ENCODE results near the gene NEAT1. TPM values are rescaled to one million over a fixed set of nuclear protein-coding genes. Genes with fewer than 3 reads are reported as not detected.

The NEAT1 gene
- polyA plus RNA-seq, 1 donor from 2014 or later = 4.2 TPM

- TF ChIP-seq SMC3 (conservative IDR thresholded peaks at IDR 0.05; ENCODE audit: poor library complexity) = no peak
- H4K20me1 ChIP-seq (ENCODE audit: insufficient read depth) = no peaks in the 10 kb centered on the region
- H3K27ac ChIP-seq (ENCODE audit: low read length) = no peak overlapping the region
- no peak overlapping the region for H3K4me2 ChIP-seq (ENCODE audit: low read length)
- H3K36me3 ChIP-seq (ENCODE audit: insufficient read depth, low read length) = no peaks in the 10 kb centered on the region
- no peak overlapping the region for H3K9ac ChIP-seq (ENCODE audit: low read length)
- H3F3A ChIP-seq (ENCODE audit: insufficient read depth, low read length, poor library complexity, severe bottlenecking) = no peaks in the 10 kb centered on the region
- no peaks in the 10 kb centered on the region for H3K9me3 ChIP-seq (ENCODE audit: low read length)
- no peaks in the 10 kb centered on the region for H3K9me2 ChIP-seq (ENCODE audit: insufficient read depth, low read length)
- H3K79me2 ChIP-seq (replicated peaks; ENCODE audit: insufficient read depth, low read length) = peaks cover 1% of the 10 kb centered on the region
- H2AFZ ChIP-seq (ENCODE audit: low read depth, low read length) = no peak overlapping the region
- H3K27me3 ChIP-seq (ENCODE audit: insufficient read depth, low read depth, low read length) = no peaks in the 10 kb centered on the region
- H3K4me3 ChIP-seq (ENCODE audit: low read length) = no peak overlapping the region
Observed at GRCh38 chr11:65434667-65435410, 12.2 kb downstream of the NEAT1 start.

GRCh38 chr11:65435411-65435931, 12.9 kb downstream of the NEAT1 start:
- TF ChIP-seq TAF1 (IDR thresholded peaks at IDR 0.05; ENCODE audit: low read depth) (no peak), SMC3 (conservative IDR thresholded peaks at IDR 0.05; ENCODE audit: poor library complexity) (no peak), POLR2AphosphoS5 (IDR thresholded peaks at IDR 0.05) (no peak), MXI1 (conservative IDR thresholded peaks at IDR 0.05; ENCODE audit: poor library complexity, severe bottlenecking) (no peak), RAD21 (conservative IDR thresholded peaks at IDR 0.05) (no peak)
- TF ChIP-seq, protein P1, sequence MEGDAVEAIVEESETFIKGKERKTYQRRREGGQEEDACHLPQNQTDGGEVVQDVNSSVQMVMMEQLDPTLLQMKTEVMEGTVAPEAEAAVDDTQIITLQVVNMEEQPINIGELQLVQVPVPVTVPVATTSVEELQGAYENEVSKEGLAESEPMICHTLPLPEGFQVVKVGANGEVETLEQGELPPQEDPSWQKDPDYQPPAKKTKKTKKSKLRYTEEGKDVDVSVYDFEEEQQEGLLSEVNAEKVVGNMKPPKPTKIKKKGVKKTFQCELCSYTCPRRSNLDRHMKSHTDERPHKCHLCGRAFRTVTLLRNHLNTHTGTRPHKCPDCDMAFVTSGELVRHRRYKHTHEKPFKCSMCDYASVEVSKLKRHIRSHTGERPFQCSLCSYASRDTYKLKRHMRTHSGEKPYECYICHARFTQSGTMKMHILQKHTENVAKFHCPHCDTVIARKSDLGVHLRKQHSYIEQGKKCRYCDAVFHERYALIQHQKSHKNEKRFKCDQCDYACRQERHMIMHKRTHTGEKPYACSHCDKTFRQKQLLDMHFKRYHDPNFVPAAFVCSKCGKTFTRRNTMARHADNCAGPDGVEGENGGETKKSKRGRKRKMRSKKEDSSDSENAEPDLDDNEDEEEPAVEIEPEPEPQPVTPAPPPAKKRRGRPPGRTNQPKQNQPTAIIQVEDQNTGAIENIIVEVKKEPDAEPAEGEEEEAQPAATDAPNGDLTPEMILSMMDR (IDR thresholded peaks at IDR 0.05; ENCODE audit: poor library complexity, severe bottlenecking) = no peak
- TF ChIP-seq, protein P2, sequence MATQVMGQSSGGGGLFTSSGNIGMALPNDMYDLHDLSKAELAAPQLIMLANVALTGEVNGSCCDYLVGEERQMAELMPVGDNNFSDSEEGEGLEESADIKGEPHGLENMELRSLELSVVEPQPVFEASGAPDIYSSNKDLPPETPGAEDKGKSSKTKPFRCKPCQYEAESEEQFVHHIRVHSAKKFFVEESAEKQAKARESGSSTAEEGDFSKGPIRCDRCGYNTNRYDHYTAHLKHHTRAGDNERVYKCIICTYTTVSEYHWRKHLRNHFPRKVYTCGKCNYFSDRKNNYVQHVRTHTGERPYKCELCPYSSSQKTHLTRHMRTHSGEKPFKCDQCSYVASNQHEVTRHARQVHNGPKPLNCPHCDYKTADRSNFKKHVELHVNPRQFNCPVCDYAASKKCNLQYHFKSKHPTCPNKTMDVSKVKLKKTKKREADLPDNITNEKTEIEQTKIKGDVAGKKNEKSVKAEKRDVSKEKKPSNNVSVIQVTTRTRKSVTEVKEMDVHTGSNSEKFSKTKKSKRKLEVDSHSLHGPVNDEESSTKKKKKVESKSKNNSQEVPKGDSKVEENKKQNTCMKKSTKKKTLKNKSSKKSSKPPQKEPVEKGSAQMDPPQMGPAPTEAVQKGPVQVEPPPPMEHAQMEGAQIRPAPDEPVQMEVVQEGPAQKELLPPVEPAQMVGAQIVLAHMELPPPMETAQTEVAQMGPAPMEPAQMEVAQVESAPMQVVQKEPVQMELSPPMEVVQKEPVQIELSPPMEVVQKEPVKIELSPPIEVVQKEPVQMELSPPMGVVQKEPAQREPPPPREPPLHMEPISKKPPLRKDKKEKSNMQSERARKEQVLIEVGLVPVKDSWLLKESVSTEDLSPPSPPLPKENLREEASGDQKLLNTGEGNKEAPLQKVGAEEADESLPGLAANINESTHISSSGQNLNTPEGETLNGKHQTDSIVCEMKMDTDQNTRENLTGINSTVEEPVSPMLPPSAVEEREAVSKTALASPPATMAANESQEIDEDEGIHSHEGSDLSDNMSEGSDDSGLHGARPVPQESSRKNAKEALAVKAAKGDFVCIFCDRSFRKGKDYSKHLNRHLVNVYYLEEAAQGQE (IDR thresholded peaks at IDR 0.05; ENCODE audit: borderline replicate concordance) = no peak
- no peak overlapping the region for H2AFZ ChIP-seq (ENCODE audit: low read depth, low read length)
- H3K36me3 ChIP-seq (ENCODE audit: insufficient read depth, low read length) = no peaks in the 10 kb centered on the region
- H3F3A ChIP-seq (ENCODE audit: insufficient read depth, low read length, poor library complexity, severe bottlenecking) = no peaks in the 10 kb centered on the region
- H3K9me2 ChIP-seq (ENCODE audit: insufficient read depth, low read length) = no peaks in the 10 kb centered on the region
- H3K27ac ChIP-seq (ENCODE audit: low read length) = no peak overlapping the region
- H3K4me2 ChIP-seq (ENCODE audit: low read length) = no peak overlapping the region
- H3K9ac ChIP-seq (ENCODE audit: low read length) = no peak overlapping the region
- no peaks in the 10 kb centered on the region for H3K9me3 ChIP-seq (ENCODE audit: low read length)
- no peaks in the 10 kb centered on the region for H3K79me2 ChIP-seq (replicated peaks; ENCODE audit: insufficient read depth, low read length)
- no peaks in the 10 kb centered on the region for H4K20me1 ChIP-seq (ENCODE audit: insufficient read depth)
- no peaks in the 10 kb centered on the region for H3K27me3 ChIP-seq (ENCODE audit: insufficient read depth, low read depth, low read length)
- H3K4me3 ChIP-seq (ENCODE audit: low read length) = no peak overlapping the region

DNA sequence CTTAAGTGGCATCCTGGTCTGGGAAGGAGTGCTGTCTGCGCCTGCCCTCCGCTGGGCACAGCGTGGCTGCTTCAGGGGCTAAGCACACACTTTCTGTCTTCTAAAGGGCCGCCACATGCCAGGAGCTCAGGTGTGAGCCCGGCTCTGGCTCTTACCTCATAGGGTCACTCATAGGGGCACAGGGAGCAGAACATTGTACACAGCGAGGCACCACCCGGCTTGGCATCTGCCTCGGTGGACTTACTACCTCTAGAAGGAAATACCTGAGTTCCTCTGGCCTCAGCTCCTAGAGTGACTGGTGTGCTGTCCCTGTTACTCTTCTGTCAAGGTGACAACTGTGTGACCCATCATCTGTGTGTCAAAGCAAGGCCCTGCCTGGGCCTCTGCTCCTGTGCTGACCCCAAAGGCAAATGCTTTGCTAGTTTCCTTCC, 13.4 kb downstream of the NEAT1 start:
- H3K27me3 ChIP-seq (ENCODE audit: insufficient read depth, low read depth, low read length) = no peaks in the 10 kb centered on the region
- no peaks in the 10 kb centered on the region for H3F3A ChIP-seq (ENCODE audit: insufficient read depth, low read length, poor library complexity, severe bottlenecking)
- no peak overlapping the region for H3K4me3 ChIP-seq (ENCODE audit: low read length)
- no peak overlapping the region for H3K27ac ChIP-seq (ENCODE audit: low read length)
- H3K9me2 ChIP-seq (ENCODE audit: insufficient read depth, low read length) = no peaks in the 10 kb centered on the region
- no peaks in the 10 kb centered on the region for H3K36me3 ChIP-seq (ENCODE audit: insufficient read depth, low read length)
- TF ChIP-seq, protein P1 (IDR thresholded peaks at IDR 0.05; ENCODE audit: poor library complexity, severe bottlenecking) = no peak
- no peak for TF ChIP-seq TAF1 (IDR thresholded peaks at IDR 0.05; ENCODE audit: low read depth)
- TF ChIP-seq, protein P2 (IDR thresholded peaks at IDR 0.05; ENCODE audit: borderline replicate concordance) = no peak
- no peak for TF ChIP-seq RAD21 (conservative IDR thresholded peaks at IDR 0.05)
- TF ChIP-seq EP300 (conservative IDR thresholded peaks at IDR 0.05; ENCODE audit: poor library complexity, severe bottlenecking) = no peak
- TF ChIP-seq POLR2AphosphoS5 (IDR thresholded peaks at IDR 0.05) = no peak
- TF ChIP-seq SMC3 (conservative IDR thresholded peaks at IDR 0.05; ENCODE audit: poor library complexity) = no peak
- no peak for TF ChIP-seq EZH2 (IDR thresholded peaks at IDR 0.05; ENCODE audit: borderline replicate concordance, insufficient read depth, low read length, poor library complexity, severe bottlenecking)
- TF ChIP-seq MXI1 (conservative IDR thresholded peaks at IDR 0.05; ENCODE audit: poor library complexity, severe bottlenecking) = no peak
- no peak overlapping the region for H2AFZ ChIP-seq (ENCODE audit: low read depth, low read length)
- H3K79me2 ChIP-seq (replicated peaks; ENCODE audit: insufficient read depth, low read length) = no peaks in the 10 kb centered on the region
- no peaks in the 10 kb centered on the region for H3K9me3 ChIP-seq (ENCODE audit: low read length)
- H3K9ac ChIP-seq (ENCODE audit: low read length) = no peak overlapping the region
- no peak overlapping the region for H3K4me2 ChIP-seq (ENCODE audit: low read length)
- H4K20me1 ChIP-seq (ENCODE audit: insufficient read depth) = no peaks in the 10 kb centered on the region

All from neural cell (in vitro differentiated cells).